ENCODE data around the gene ALX4. TPM values are rescaled to one million over a fixed set of nuclear protein-coding genes. Genes with fewer than 3 reads are reported as not detected.

ALX4 gene
- total RNA-seq, 1 experiment from 2014 or later = 0.16 TPM

DNA sequence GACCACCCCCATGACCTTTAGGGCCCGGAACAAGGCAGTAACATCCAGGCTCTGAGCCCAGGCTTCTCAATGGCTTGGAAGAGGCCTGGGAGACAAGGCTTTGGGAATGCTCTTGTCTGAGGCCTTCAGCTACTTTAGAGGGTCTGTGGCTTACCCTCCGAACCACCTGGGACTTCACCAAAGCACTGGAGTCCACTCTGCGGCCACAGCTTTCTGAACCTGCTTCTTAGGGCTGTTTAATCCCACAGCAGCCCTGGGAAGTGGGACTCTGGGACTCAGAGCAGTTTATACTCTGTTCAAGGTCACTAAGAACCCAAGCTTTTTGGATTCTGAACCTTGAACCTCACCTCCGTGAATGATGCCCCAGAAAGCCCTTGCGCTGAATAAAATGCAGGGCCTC is 30.7 kb upstream of the ALX4 start:
- Histone ChIP-seq H3K27me3 (peaks cover 29% of the 10 kb centered on the region), H3K4me3 (no peak overlapping the region), H3K36me3 (no peaks in the 10 kb centered on the region), H3K9me3 (no peaks in the 10 kb centered on the region)
- no peak for DNase-seq

DNA sequence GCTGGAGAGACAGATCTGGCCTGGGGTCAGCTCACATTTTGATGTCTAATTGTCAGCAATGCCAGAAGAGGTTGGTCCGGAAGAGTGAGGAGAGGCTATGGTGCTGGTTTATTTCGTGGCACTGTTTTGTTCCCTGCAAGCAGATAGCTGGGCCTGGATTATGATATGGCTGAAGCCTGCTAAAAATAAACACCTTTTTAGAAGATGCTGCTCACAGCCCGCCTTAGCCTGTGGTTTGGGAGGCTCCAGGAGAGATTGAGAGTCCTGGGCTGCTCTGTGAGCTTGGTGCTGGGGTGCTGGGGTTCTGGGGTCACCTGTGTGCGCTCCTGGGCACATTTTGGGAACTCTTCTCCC is 29.6 kb upstream of the ALX4 start:
- Histone ChIP-seq H3K9me3 (no peaks in the 10 kb centered on the region), H3K27me3 (peaks cover 41% of the 10 kb centered on the region), H3K36me3 (no peaks in the 10 kb centered on the region), H3K4me3 (no peak overlapping the region)
- no peak for DNase-seq

GRCh38 chr11:44338698-44339529 is 29.0 kb upstream of the ALX4 start:
- no peak for DNase-seq
- Histone ChIP-seq H3K27me3 (peaks cover 43% of the 10 kb centered on the region), H3K9me3 (no peaks in the 10 kb centered on the region), H3K4me3 (no peak overlapping the region), H3K36me3 (no peaks in the 10 kb centered on the region)

DNA sequence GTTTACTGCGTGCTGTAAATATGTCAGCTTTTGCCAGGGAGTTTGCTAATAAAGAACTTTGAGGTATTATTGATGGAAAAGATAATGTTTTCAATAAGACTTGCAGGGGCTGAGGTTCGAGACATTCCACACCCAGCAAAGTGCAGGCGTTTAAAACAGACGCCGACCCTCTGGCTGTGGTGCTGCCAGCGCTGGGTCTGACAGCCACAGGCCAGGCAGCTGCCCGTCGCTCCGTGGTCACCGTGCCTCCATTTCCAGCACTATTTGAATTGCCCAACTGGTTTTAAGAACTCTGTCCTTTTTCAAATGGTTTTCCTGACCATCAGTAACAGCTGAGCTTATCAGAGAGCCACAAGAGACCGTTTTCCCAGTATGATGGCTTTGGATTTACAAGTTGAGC is 28.1 kb upstream of the ALX4 start:
- Histone ChIP-seq H3K36me3 (no peaks in the 10 kb centered on the region), H3K9me3 (no peaks in the 10 kb centered on the region), H3K27me3 (peaks cover 43% of the 10 kb centered on the region), H3K4me3 (no peak overlapping the region)
- DNase-seq = no peak

- DNase-seq = no peak
- H3K27me3 ChIP-seq = peaks cover 43% of the 10 kb centered on the region
- H3K9me3 ChIP-seq = no peaks in the 10 kb centered on the region
- H3K36me3 ChIP-seq = no peaks in the 10 kb centered on the region
- no peak overlapping the region for H3K4me3 ChIP-seq
These were observed 26.0 kb upstream of the ALX4 start for GRCh38 chr11:44335919-44336318.

GRCh38 chr11:44335052-44335760 is 25.3 kb upstream of the ALX4 start:
- H3K4me3 ChIP-seq = no peak overlapping the region
- H3K9me3 ChIP-seq = no peaks in the 10 kb centered on the region
- no peaks in the 10 kb centered on the region for H3K36me3 ChIP-seq
- no peak for DNase-seq
- peaks cover 43% of the 10 kb centered on the region for H3K27me3 ChIP-seq

DNA sequence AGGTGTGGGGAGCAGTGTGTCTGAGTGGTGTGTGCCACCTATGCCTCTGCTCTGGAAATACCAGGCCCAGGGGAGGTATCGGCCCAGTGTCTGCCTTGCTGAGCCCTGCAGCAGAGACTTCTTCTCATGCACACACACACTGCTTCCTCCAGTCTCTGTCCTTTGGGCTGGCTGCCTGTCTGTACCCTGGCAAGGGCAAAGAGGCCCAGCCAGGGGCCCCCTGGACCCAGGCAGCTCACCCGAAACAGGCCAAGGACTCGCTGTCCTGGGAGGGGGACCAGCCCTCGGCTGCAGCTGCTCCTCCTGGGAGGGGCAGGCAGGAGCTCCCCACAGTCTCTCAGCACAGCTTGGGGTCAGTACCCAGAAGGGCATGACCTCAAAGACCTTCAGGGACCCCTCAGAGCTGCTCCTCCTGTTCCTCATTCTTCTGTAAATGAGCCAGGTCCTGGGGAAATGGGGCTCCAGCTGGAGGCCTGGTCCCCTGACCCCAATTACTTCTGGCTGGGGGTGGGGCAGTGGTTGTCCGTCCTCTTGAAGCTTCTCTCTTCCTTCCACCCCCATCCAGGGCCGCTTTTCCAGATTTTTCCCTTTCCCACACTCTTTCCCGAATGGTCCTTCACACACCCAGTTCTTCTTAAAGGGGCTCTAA is 24.5 kb upstream of the ALX4 start:
- DNase-seq = no peak
- peaks cover 43% of the 10 kb centered on the region for H3K27me3 ChIP-seq

DNA sequence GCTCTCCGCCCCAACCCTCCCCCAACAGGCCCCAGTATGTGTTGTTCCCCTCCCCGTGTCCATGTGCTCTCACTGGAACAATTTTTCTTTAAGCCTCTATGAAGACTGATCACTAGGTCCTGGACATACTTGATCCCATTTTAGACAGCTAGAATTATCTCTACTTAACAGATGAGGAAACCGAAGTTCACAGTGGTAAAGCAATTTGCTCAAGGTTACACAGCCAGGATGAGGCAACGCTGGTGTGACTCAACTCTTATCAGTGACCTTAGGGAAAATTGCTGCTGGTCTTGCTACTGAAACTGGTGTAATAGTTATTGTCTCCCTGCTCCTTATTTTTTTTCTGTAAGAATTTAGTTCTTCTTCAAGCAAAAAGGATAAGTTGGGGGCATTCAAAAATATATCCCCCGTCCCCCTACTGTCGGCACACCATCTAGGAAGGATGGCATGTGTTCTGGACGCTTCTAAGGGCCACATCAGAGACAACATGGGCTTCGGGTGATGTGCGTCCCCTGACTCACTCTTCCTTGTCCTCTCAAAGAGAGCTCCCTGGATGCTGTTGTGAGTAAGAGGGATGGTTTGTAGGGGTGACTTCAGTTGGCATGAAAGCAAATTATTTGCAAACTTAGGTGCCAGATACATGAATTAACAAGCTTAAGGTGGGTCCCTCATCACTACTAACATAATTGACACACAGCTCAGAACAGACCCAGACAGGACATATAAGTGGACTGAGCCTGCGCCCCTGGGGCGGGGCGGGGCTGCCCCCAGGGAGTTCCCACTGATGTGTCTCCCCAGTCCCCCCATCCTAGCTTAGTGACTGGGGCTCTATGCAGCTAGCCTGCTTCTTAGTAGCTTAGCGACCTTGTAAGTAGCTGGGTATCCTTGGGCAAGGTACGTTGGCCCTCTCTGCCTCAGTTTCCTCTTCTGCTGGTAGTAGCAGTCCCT is 23.6 kb upstream of the ALX4 start:
- peaks cover 41% of the 10 kb centered on the region for H3K27me3 ChIP-seq
- DNase-seq = no peak
- no peaks in the 10 kb centered on the region for H3K9me3 ChIP-seq
- H3K36me3 ChIP-seq = no peaks in the 10 kb centered on the region
- H3K4me3 ChIP-seq = no peak overlapping the region

More for the DNA sequence above, 24.5 kb upstream of the ALX4 start:
- no peaks in the 10 kb centered on the region for H3K36me3 ChIP-seq
- no peaks in the 10 kb centered on the region for H3K9me3 ChIP-seq
- H3K4me3 ChIP-seq = no peak overlapping the region

DNA sequence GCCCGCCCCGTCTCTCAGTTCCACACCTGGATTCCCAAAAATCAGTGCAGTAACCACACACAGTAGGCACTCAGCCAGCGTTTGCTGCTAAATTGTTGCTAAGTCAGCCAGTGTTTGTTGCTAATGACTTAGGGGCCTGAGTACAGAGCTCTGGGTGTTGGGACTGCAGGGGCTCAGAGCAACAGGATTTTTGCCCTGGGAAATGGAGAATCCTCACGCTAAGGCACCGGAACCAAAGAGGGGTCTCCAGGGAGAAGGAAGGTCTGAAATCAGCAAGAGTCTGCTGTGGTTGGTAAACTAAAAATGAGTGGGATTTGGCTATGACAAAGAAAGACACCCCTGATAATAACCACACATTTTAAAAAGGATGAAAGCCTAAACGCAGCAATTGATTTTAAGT is 22.7 kb upstream of the ALX4 start:
- no peaks in the 10 kb centered on the region for H3K36me3 ChIP-seq
- no peak for DNase-seq
- peaks cover 32% of the 10 kb centered on the region for H3K27me3 ChIP-seq
- no peaks in the 10 kb centered on the region for H3K9me3 ChIP-seq
- no peak overlapping the region for H3K4me3 ChIP-seq

DNA sequence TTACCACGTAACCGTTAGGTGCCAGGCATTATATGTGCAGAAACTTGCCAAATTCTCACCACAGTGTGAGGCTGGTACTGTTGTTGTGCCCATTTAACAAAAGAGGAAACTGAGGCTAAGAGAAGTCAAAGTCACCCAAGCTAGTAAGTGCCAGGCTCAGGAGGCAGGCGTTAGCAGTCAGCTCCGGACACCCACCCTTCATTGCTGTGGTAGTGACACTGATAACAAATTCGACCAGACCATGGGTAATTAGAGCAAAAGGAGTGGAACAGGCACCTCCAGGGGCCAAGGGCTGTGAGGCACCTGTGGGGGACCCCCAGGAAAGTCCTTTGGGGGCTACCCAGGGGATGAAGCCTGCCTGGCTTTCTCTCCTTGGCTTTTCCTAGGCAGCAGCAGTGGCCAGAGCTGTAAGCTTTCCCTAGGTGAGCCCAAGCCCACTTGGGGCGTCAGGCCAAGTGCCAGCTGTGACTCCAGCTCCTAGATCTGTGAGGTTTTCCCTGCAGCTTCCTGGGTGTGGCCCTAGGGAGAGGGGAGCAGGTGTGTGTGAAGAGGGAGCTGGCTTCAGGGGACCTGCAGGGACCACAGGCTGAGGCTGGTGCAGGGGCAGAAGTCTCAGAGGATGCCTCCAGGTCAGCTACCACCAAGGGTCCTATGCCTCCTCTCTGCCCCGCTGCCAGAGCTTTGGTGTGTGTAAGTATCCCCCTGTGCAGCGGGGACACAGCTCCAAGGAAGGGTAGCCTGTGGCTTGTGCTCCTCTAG is 19.7 kb upstream of the ALX4 start:
- Histone ChIP-seq H3K36me3 (no peaks in the 10 kb centered on the region), H3K9me3 (no peaks in the 10 kb centered on the region), H3K27me3 (peaks cover 4% of the 10 kb centered on the region; the same call in 1 of the 2 replicates), H3K4me3 (no peak overlapping the region)
- DNase-seq = no peak

- H3K4me3 ChIP-seq = no peak overlapping the region
- peaks cover 5% of the 10 kb centered on the region; the same call in 1 of the 2 replicates for H3K27me3 ChIP-seq
- no peaks in the 10 kb centered on the region for H3K9me3 ChIP-seq
- DNase-seq = no peak
- H3K36me3 ChIP-seq = no peaks in the 10 kb centered on the region
These were observed 18.3 kb upstream of the ALX4 start for GRCh38 chr11:44328138-44328660.

- H3K9me3 ChIP-seq = no peaks in the 10 kb centered on the region
- H3K4me3 ChIP-seq = no peak overlapping the region
- DNase-seq = no peak
- H3K27me3 ChIP-seq = peaks cover 5% of the 10 kb centered on the region; the same call in 1 of the 2 replicates
- no peaks in the 10 kb centered on the region for H3K36me3 ChIP-seq
These were observed 17.8 kb upstream of the ALX4 start for GRCh38 chr11:44327730-44328129.

- Histone ChIP-seq H3K9me3 (no peaks in the 10 kb centered on the region), H3K4me3 (no peak overlapping the region), H3K36me3 (no peaks in the 10 kb centered on the region), H3K27me3 (peaks cover 11% of the 10 kb centered on the region)
- no peak for DNase-seq
These were observed 16.9 kb upstream of the ALX4 start for GRCh38 chr11:44326615-44327475.

- Histone ChIP-seq H3K4me3 (no peak overlapping the region), H3K27me3 (peaks cover 23% of the 10 kb centered on the region), H3K36me3 (no peaks in the 10 kb centered on the region), H3K9me3 (no peaks in the 10 kb centered on the region)
- DNase-seq = no peak
These were observed 15.8 kb upstream of the ALX4 start for GRCh38 chr11:44325698-44326097.

Data from MG63 (cell line).